ENCODE measurements around the gene DIRAS2. TPM values are rescaled to one million over a fixed set of nuclear protein-coding genes. Genes with fewer than 3 reads are reported as not detected.

DIRAS2 gene
- total RNA-seq, 1 experiment from 2014 or later: 1.7 TPM

DNA sequence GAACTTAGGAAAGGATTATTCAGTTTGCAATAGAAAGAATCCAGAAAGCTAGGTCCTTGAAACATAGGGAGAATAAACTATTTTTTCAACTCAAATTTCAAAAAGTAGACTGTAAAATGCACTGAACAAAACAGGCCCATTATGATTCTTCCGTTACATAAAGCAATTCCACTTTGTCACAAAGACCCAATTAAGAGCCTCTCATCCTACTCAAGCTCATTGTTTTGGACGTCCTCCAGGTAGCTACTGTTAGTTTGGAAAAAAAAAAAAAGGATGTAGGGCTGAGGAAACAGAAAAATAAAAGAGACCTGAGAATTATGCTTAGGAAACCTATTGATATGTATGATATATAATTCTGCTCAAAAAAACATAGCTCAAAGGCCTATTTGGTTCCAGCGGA, 74.0 kb downstream of the DIRAS2 start:
- Mint-ChIP-seq H3K27ac (ENCODE audit: unreplicated experiment) (no peak overlapping the region), H3K9me3 (ENCODE audit: low read depth, unreplicated experiment) (peaks cover 3% of the 10 kb centered on the region), H3K27me3 (ENCODE audit: unreplicated experiment) (no peaks in the 10 kb centered on the region), H3K36me3 (ENCODE audit: insufficient read depth, unreplicated experiment) (no peaks in the 10 kb centered on the region), H3K4me3 (ENCODE audit: low read depth, unreplicated experiment) (no peak overlapping the region), H3K4me1 (ENCODE audit: low read depth, unreplicated experiment) (no peaks in the 10 kb centered on the region)
- intact Hi-C loops (cut with micrococcal nuclease; ENCODE audit: unreplicated experiment): no loop called here
- no peak for DNase-seq
- CTCF ChIA-PET: interaction anchor here (0.7 kb wide), 1 partner anchor 259 kb away, joined by 4 read pairs; no protein-coding TSS in a partner anchor
- BruUV-seq (replicated peaks): no TSS peak
- TF ChIP-seq, protein P1, sequence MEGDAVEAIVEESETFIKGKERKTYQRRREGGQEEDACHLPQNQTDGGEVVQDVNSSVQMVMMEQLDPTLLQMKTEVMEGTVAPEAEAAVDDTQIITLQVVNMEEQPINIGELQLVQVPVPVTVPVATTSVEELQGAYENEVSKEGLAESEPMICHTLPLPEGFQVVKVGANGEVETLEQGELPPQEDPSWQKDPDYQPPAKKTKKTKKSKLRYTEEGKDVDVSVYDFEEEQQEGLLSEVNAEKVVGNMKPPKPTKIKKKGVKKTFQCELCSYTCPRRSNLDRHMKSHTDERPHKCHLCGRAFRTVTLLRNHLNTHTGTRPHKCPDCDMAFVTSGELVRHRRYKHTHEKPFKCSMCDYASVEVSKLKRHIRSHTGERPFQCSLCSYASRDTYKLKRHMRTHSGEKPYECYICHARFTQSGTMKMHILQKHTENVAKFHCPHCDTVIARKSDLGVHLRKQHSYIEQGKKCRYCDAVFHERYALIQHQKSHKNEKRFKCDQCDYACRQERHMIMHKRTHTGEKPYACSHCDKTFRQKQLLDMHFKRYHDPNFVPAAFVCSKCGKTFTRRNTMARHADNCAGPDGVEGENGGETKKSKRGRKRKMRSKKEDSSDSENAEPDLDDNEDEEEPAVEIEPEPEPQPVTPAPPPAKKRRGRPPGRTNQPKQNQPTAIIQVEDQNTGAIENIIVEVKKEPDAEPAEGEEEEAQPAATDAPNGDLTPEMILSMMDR (IDR thresholded peaks at IDR 0.05; ENCODE audit: unreplicated experiment): no peak

DNA sequence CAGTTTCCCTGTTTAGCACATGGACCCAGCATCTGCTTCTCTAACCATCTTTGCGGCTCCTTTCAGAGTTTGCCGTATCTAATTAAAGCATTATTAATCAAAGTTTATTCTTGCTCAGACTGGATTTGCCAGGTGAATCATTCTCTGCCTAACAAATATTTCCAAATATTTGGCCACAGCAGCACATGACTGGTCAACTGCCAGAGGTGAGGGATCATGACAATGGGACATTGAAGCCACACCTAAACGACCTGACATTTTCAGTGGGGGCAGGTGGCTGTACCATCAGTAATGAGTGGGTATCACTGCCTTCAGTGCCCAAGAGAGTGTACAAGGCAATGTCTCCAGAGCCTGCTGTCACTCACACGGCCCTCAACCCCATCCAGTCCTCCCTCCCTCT, 80.4 kb downstream of the DIRAS2 start:
- intact Hi-C loops (cut with micrococcal nuclease; ENCODE audit: unreplicated experiment): no loop called here
- H3K4me1 Mint-ChIP-seq (ENCODE audit: low read depth, unreplicated experiment): no peaks in the 10 kb centered on the region
- TF ChIP-seq, protein P1 (IDR thresholded peaks at IDR 0.05; ENCODE audit: unreplicated experiment): no peak
- no peak overlapping the region for H3K27ac Mint-ChIP-seq (ENCODE audit: unreplicated experiment)
- H3K4me3 Mint-ChIP-seq (ENCODE audit: low read depth, unreplicated experiment): no peak overlapping the region
- H3K27me3 Mint-ChIP-seq (ENCODE audit: unreplicated experiment): no peaks in the 10 kb centered on the region
- CTCF ChIA-PET: no interaction called here
- H3K36me3 Mint-ChIP-seq (ENCODE audit: insufficient read depth, unreplicated experiment): no peaks in the 10 kb centered on the region
- H3K9me3 Mint-ChIP-seq (ENCODE audit: low read depth, unreplicated experiment): no peaks in the 10 kb centered on the region
- DNase-seq: no peak
- BruUV-seq (replicated peaks): no TSS peak

Other genes with a start within 250 kb of the DIRAS2 start
- gene SYK, start 159.0 kb upstream of the DIRAS2 start, total RNA-seq (2022): 14.8 and 16.3 TPM in 2 replicates